NT2/D1 (cell line): Measurements from ENCODE around the gene FXN.

Experiments
- SUZ12 ChIP-seq: IDR thresholded peaks from 2 replicates; pipeline ENCODE4 v1.6.1; 2011; ENCODE audit not compliant: insufficient read length, insufficient read depth; ENCODE audit errors: extremely low read depth
- YY1 ChIP-seq: IDR thresholded peaks from 2 replicates; pipeline ENCODE4 v1.6.1; 2011; ENCODE audit not compliant: insufficient read length, insufficient read depth
- ZNF274 ChIP-seq: IDR thresholded peaks from 2 replicates; pipeline ENCODE4 v1.6.1; 2011; ENCODE audit warnings: mild to moderate bottlenecking, low read depth, low read length

DNA sequence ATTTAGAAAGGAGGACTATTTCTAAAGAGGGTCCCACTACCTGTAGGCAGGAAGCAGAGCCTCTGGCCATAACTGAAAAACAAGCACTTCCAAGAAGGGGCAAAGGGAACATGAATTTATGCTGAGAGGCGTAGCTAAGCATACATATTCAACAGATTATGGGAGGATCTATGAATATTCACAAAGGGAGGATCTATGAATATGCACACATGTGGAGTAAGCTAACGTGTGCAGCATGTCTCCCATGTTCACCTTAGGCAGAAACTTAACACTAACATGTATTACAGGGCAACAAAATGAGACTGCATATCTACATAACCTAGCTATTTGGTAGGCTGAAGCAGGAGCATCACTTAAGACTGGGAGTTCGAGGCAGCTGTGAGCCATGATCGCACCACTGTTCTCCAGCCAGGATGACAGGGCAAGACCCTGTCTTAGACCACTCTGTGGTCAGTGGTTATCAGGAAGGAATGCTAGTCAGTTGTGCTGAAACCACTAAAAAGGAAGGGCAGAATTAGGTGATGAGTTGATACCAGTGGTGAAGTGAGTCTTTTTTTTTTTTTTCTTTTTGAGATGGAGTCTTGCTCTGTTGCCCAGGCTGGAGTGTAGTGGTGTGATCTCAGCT, 20.8 kb downstream of the FXN start:
- TF ChIP-seq SUZ12 = no peak
- TF ChIP-seq YY1 = no peak
- TF ChIP-seq ZNF274 = no peak
